GM18526 (cell line): ENCODE results near the gene ZNF408.

ENCODE experiments used
- POLR2A ChIP-seq: IDR thresholded peaks from 3 replicates; pipeline ENCODE4 v1.6.1; 2011; ENCODE audit not compliant: insufficient read length; ENCODE audit errors: extremely low read depth

Gene ZNF408

DNA sequence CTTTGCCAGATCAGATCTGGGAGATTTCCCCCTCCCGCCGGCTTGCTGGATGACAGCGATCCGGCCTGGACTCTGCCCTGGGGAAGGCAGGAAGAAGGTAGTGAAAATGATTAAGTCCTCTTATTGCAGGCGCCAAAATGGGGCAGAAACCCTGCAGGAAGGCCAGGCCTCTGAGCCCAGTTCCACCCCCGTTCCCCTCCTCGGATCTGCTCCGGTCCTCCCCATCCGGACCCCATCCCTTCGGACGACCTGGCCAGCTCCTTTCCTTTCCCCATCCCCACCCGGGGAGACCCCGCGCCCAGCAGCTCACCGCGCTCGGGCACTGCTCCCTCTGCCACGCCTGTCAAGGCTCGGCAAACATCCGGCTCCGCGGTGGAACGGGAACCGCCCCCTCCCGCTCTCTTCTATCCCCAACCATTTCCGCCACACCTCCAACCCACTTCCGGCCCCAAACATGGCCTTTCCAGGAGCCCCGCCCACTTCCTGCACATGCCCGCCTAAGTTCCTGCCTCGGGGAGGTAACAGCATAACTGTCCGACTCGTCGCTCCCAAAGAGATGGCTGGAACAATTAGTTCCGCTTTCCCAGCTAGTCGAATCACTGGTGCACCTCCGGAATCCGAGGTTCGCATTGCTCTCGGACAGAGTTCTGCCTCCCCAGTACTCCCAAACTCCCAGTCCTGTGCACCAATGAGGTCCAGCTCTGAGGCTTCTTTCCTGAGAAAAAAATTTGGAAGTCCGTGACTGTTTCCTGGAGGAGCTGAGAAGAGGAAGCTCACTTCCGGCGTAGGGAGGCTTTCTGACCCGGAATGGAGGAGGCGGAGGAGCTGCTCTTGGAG lies at the start of gene ZNF408, which contains the start of gene ARHGAP1:
Gene ZNF408, plus strand, starts transcription at position 791 of the 837 bp plus-strand sequence. Its CDS starts 17 bp downstream, at position 808.
Gene ARHGAP1, minus strand, starts transcription at position 379 of the 837 bp plus-strand sequence. CDS start 4,512 bp downstream, outside the sequence.
- peak; percentile 89 for TF ChIP-seq POLR2A

GRCh38 chr11:46655631-46656030 lies 45.2 kb upstream of the ZNF408 start:
- no peak for TF ChIP-seq POLR2A

- TF ChIP-seq POLR2A, result no peak
Measured at GRCh38 chr11:46657186-46657585, 43.6 kb upstream of the ZNF408 start.

DNA sequence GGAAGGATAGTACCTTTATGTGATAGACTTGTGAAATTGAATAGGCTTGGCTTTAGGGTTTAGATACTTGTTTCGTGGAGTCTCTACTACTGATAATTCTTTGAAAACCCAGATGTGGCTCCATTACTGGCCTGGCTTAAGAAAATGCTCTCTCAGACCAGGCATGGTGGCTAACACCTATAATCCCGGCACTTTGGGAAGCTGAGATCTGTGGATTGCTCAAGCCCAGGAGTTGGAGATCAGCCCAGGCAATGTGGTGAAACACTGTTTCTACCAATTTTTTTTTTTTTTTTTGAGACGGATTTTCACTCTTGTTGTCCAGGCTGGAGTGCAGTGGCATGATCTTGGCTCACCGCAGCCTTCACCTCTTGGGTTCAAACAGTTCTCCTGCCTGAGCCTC lies 42.6 kb upstream of the ZNF408 start:
- TF ChIP-seq POLR2A, result no peak

DNA sequence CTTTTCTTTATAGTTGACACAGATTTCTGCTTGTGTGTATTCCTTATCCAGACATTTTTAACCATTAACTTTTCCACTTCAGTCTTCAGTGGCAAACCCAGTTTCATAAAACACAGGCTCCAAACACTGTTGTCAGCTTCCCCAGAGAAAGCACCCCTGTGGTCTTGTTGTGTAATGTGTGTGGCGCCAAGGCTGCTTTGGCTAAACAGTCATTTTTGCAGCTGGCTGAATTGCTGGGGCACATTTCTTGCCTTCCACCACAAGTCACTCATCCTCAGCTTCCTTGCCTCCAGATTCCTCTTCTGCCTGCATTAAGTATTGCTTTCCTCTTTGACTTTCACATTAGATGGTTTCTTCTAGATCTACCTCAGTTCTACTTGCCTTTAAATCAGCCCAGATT lies 40.9 kb upstream of the ZNF408 start:
- TF ChIP-seq POLR2A, result no peak

- TF ChIP-seq POLR2A, result no peak
Measured at GRCh38 chr11:46661836-46662235, 39.0 kb upstream of the ZNF408 start.

DNA sequence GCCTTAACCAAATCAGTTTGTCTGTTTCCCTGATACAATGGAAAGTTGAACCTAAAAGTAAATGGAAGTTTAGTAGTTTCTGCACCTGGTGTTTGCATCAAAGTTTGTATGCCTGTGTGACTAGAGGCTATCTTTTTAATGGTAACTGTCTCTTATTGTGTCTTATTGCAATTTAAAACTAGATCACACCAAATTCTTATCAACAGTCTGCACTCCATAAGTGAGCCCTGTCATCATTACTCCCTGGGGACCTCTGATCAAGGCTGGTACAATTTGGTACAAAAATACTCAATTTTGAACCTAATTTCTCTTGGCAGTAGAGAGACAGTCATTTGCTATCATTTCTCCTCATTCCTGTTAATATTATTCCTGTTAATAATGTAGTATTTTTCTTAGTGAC lies 38.5 kb upstream of the ZNF408 start:
- no peak for TF ChIP-seq POLR2A

GRCh38 chr11:46663277-46663940 lies 37.4 kb upstream of the ZNF408 start:
- no peak for TF ChIP-seq POLR2A

- no peak for TF ChIP-seq POLR2A
Measured at GRCh38 chr11:46664612-46665011, 36.2 kb upstream of the ZNF408 start.

GRCh38 chr11:46665356-46665755 lies 35.5 kb upstream of the ZNF408 start:
- no peak for TF ChIP-seq POLR2A

- no peak for TF ChIP-seq POLR2A
Measured at GRCh38 chr11:46666516-46666915, 34.3 kb upstream of the ZNF408 start.

- no peak for TF ChIP-seq POLR2A
Measured at GRCh38 chr11:46667043-46667481, 33.8 kb upstream of the ZNF408 start.

GRCh38 chr11:46668480-46669085 lies 32.2 kb upstream of the ZNF408 start:
- TF ChIP-seq POLR2A, result no peak

DNA sequence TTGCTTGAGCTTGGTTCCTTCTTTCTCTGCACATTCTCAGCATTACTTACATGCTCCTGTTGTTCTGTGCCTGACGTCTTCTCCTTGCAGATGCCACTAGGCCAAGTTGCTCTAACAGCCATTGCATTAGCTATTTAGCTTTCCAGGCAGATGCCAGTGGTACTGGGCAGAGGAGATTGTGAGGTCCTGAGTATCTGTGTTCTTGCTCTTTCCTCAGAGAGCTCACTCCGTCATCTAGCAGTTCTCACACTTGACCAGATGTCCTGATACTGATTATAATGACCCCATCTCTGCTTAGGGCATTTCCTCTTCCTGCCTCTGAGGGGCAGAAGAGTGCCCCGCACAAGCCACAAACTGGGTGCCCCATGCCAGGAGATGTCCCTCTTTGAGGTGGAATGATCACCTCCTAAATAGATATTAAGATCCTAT lies 31.1 kb upstream of the ZNF408 start:
- no peak for TF ChIP-seq POLR2A

DNA sequence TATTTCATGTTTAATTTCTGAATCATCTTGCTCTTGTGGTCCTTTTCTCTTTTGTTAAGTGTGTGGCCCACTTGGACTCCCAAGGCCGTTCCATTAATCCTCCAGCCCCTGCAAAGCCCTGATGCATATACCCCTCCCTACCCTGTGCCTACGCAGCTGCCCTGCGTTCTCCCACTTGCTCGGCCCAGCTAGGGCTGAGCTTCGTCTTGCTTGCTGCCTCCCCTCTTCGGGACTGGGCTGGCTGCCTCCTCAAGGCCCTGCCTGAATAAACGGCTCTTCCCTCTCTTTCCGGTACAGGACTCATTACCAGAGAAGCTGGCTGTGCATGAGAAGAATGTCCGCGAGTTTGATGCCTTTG lies 28.9 kb upstream of the ZNF408 start:
- TF ChIP-seq POLR2A, result no peak

DNA sequence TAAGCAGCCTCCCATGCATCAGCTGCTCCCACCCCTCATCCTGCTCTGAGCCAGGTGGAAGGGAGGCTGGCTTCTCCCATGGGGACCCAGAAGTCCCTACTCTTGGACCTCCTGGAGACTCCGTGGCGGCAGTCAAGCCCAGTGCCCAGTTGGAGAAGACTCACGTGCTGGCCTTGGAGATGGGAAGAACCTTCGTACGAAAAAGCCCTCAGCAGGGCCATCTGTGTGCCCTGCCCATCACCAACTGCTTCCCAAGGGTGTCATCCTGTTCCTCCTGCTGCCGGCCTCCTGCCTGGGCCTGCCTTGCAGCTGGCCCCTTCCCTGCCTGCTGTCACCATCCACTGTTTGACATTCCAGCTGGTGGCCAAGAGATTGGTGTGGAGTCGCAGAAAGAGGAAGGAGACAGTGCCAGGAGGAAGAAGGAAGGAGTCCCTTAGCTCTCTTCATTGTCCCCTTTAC lies 28.4 kb upstream of the ZNF408 start:
- no peak for TF ChIP-seq POLR2A

- no peak for TF ChIP-seq POLR2A
Measured at GRCh38 chr11:46673713-46674462, 26.9 kb upstream of the ZNF408 start.
